Heart right ventricle (tissue), 16 donors: ENCODE measurements around the gene ITIH3. TPM values are rescaled to one million over a fixed set of nuclear protein-coding genes. Genes with fewer than 3 reads are reported as not detected.
A peak's percentile ranks its signal among the peaks of the same experiment; 100 is the strongest.

Experiments used
- ATAC-seq, 8 donors: fragments of 200-7000 bp; cut with Tn5 transposase; one replicate each; pipeline ENCODE4 v1.9.1; 2020; ENCODE audit warnings: mild to moderate bottlenecking in 8 of 8, moderate library complexity in 8 of 8, moderate number of reproducible peaks in 1 of 8
- DNase-seq, 2 donors: peaks; one replicate each; pipeline ENCODE4 v3.0.0-alpha.2; 2020
- H3K27ac ChIP-seq, 10 donors: fragments of 200-600 bp; sonication (generic) in 2 of 10; one replicate each; pipeline versions ENCODE4 v1.5.0 to v1.8.0; 2020 to 2022; ENCODE audit warnings: mild to moderate bottlenecking in 3 of 10
- H3K27me3 ChIP-seq, 7 donors: fragments of 200-600 bp; one replicate each; pipeline ENCODE4 v1.8.0; 2021 to 2022; ENCODE audit warnings: mild to moderate bottlenecking in 2 of 7
- H3K36me3 ChIP-seq, 9 donors: fragments of 200-600 bp; sonication (generic) in 1 of 9; one replicate each; pipeline versions ENCODE4 v1.5.0 to v1.8.0; 2020 to 2022; ENCODE audit warnings: mild to moderate bottlenecking in 2 of 9
- H3K4me1 ChIP-seq, 9 donors: fragments of 200-600 bp; sonication (generic) in 1 of 9; one replicate each; pipeline versions ENCODE4 v1.5.0 to v1.8.0; 2020 to 2022; ENCODE audit warnings: mild to moderate bottlenecking in 4 of 9
- H3K4me3 ChIP-seq, 10 donors: fragments of 200-600 bp; sonication (generic) in 2 of 10; one replicate each; pipeline versions ENCODE4 v1.5.0 to v1.8.0; 2020 to 2022; ENCODE audit warnings: mild to moderate bottlenecking in 7 of 10, moderate library complexity in 2 of 10
- H3K9me3 ChIP-seq, 11 donors: fragments of 200-600 bp in 10 of 11; sonication (generic) in 2 of 11; one replicate each; pipeline versions ENCODE4 v1.5.0 to v1.8.0; 2013 to 2022; ENCODE audit warnings: mild to moderate bottlenecking in 2 of 11, control low read depth in 1 of 11, moderate library complexity in 1 of 11
- CTCF ChIP-seq, 9 donors: fragments of 200-600 bp; sonication (generic) in 2 of 9; IDR thresholded peaks; one replicate each; pipeline versions ENCODE4 v1.5.0 to v1.8.0; 2021 to 2022; ENCODE audit warnings: antibody characterized with exemption in 9 of 9, mild to moderate bottlenecking in 5 of 9, moderate library complexity in 1 of 9
- WGBS, 2 donors: extraction: QIAGEN DNeasy Blood & Tissue Kit; methylation state at CpG; one replicate each; pipeline ENCODE4 v1.1.7; 2013; ENCODE audit warnings: inconsistent platforms in 1 of 2; 5-methylcytosine and 5-hydroxymethylcytosine counted together
- intact Hi-C, 10 donors: fragments of 100-400 bp; cut with DNase I; formaldehyde crosslinking; loops; one replicate each; pipeline versions ENCODE4 v1.11.1 to v1.14.2; 2022
- polyA plus RNA-seq, 2 donors: library from polyadenylated mRNA; stranded (reverse); fragments of 200-250 nt; gene quantifications; one replicate each; pipeline ENCODE4 v1.2.3, GENCODE V29; 2013
- total RNA-seq, 10 donors: library from RNA; stranded (reverse); fragmentation: NEBNext Ultra II Directional in 3 of 10; extraction: Animal tissue kit (Norgen Biotek cat#: 25700) in 3 of 10; gene quantifications; one replicate each; pipeline versions ENCODE4 v1.2.1 to v1.2.4, GENCODE V29; 2021 to 2023
- donor health status: Arrhythmogenic right ventricular cardiomyopathy.
- donor health status: ischemic (EF 13 %, LVEDD 7.1; RV severe dilation, severe dysfunction).
- donor health status: healthy with polysubstance abuse.
- donor health status: DM: no; HTN: yes; CAD: no.
- donor health status: DM: no; HTN: no; CAD: no.
- donor health status: ischemic (EF 25% LVEDD 6.9; RV normal size, moderate dysfunction).
- donor health status: ischemic (EF 25% LVEDD 5.7; RV mildly dilated, moderate dysfunction).
- donor health status: healthy.
- donor health status: DM: yes; HTN: yes; CAD: no.
- donor health status: Ischemic cardiomyopathy.
- donor health status: ischemic (EF 35%, LVEDD 5.7; RV mildly dilated, moderate dysfunction).
- donor health status: nonischemic (EF 11% LVEDD 7.7; RV severe dilation, severe dysfunction).
- donor health status: DM: yes; HTN: yes; CAD: no.
- donor health status: PGD.
- donor health status: ischemic (EF 29% LVEDD 5.4; RV normal size, mild dysfunction).
- donor health status: nonischemic (EF 23%, LVEDD 6.1; RV moderate dilation, normal function).

Gene ITIH3
- total and polyA plus RNA-seq, 12 donors: 0.13 to 1.3 (median 0.52) TPM

DNA sequence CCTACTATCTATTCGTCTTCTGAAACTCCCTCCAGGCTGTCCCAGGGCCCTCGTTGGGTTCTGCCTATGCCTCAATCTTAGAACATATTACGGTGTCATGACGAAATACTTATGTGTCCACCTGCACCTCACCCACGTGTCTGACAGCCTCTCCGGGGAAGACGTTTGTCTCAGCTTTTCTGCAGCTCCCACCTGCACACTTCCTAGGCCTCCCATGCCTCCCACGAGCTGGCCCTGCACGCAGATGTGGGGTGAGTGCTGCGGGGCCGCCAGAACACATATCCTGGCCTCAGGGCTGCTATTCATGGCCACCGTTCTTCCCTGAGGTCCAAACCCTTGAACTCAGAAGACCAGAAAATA, 47.4 kb downstream of the ITIH3 start:
- intact Hi-C loops: loop anchor here in 2 of 10 donors (5.0 to 10.0 kb wide), 2 partner anchors 53 to 70 kb away; partner anchors contain the start of genes NEK4 (in 1 of the 2) and STIMATE (in 1 of the 2)
- Histone ChIP-seq H3K4me1 (peaks cover 22 to 67% (median 51%) of the 10 kb centered on the region in 9 donors), H3K36me3 (peaks cover 0 to 58% (median 6%) of the 10 kb centered on the region in 9 donors), H3K27me3 (no peaks in the 10 kb centered on the region), H3K4me3 (no peak overlapping the region), H3K9me3 (no peaks in the 10 kb centered on the region), H3K27ac (peak overlapping the region in 8 of 10 donors; percentile 47 to 84 (median 58))
- ATAC-seq (peak in 1 of 8 donors; percentile 4), DNase-seq (no peak)
- no peak for TF ChIP-seq CTCF (IDR thresholded peaks at IDR 0.05)
- 80 to 90% methylated on average over 12 of the region's 12 CpGs for whole genome bisulfite sequencing, 2 donors

DNA sequence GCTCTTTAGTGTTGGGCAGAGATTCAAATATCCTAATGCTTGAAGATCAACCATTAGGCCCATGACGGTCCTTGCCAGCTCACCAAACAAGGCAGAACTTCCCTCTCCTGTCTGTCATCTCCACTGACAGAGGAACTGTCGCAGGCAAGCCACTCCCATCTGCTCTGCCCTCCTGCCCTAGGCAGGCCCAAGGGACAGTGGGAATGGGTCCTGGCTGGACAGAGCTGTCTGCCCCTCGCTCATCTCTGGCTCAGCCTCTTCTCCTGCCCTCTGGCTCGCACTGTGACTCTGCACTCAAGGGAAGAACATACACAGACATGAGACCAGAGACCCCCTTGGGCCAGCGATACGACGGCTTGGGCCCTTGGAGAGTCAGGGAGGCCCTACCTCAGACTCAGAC, 47.8 kb downstream of the ITIH3 start:
- no peaks in the 10 kb centered on the region for H3K27me3 ChIP-seq
- H3K4me1 ChIP-seq: peaks cover 22 to 66% (median 47%) of the 10 kb centered on the region in 9 donors
- peaks cover 0 to 63% (median 11%) of the 10 kb centered on the region in 9 donors for H3K36me3 ChIP-seq
- TF ChIP-seq CTCF (IDR thresholded peaks at IDR 0.05): no peak
- no peak overlapping the region for H3K4me3 ChIP-seq
- peak; percentile 37 to 54 for DNase-seq
- peak overlapping the region in 9 of 10 donors; percentile 5 to 84 (median 50) for H3K27ac ChIP-seq
- H3K9me3 ChIP-seq: no peaks in the 10 kb centered on the region
- peak; percentile 32 to 75 (median 59) for ATAC-seq
- intact Hi-C loops: loop anchor here in 2 of 10 donors (5.0 to 10.0 kb wide), 2 partner anchors 52 to 70 kb away; partner anchors contain the start of genes NEK4 (in 1 of the 2) and STIMATE (in 1 of the 2)
- 67 to 70% methylated on average over 7 of the region's 7 CpGs for WGBS, 2 donors

GRCh38 chr3:52843108-52843865, 48.7 kb downstream of the ITIH3 start:
- intact Hi-C loops: loop anchor here in 2 of 10 donors (5.0 to 10.0 kb wide), 2 partner anchors 52 to 71 kb away; partner anchors contain the start of genes NEK4 (in 1 of the 2) and STIMATE (in 1 of the 2)
- no peak for DNase-seq
- Histone ChIP-seq H3K27ac (peak overlapping the region in 9 of 10 donors; percentile 47 to 84 (median 71)), H3K27me3 (no peaks in the 10 kb centered on the region), H3K9me3 (no peaks in the 10 kb centered on the region), H3K36me3 (peaks cover 0 to 71% (median 18%) of the 10 kb centered on the region in 9 donors), H3K4me3 (no peak overlapping the region), H3K4me1 (peaks cover 22 to 66% (median 47%) of the 10 kb centered on the region in 9 donors)
- no peak for ATAC-seq
- WGBS, 2 donors: 81 to 89% methylated on average over 20 of the region's 20 CpGs
- no peak for TF ChIP-seq CTCF (IDR thresholded peaks at IDR 0.05)

GRCh38 chr3:52843881-52844280, 49.3 kb downstream of the ITIH3 start:
- DNase-seq: no peak
- intact Hi-C loops: loop anchor here in 3 of 10 donors (2.0 to 10.0 kb wide), 3 partner anchors 51 to 229 kb away; partner anchors contain the start of genes NEK4 (in 1 of the 3) and STIMATE (in 1 of the 3)
- Histone ChIP-seq H3K4me3 (no peak overlapping the region), H3K4me1 (peaks cover 22 to 65% (median 47%) of the 10 kb centered on the region in 9 donors), H3K9me3 (no peaks in the 10 kb centered on the region), H3K27me3 (no peaks in the 10 kb centered on the region), H3K27ac (peak overlapping the region; percentile 12 to 84 (median 68)), H3K36me3 (peaks cover 0 to 75% (median 23%) of the 10 kb centered on the region in 9 donors)
- TF ChIP-seq CTCF (IDR thresholded peaks at IDR 0.05): no peak
- no peak for ATAC-seq
- 84 to 97% methylated on average over 2 of the region's 2 CpGs for WGBS, 2 donors
